ENCODE data around the gene ARID5B.
"Not testable (repeated sequence)": the region's sequence is repeated elsewhere in the genome, so short reads cannot be mapped to it uniquely, and the experiment has no call there.

ARID5B gene

GRCh38 chr10:61965703-61966395 lies 64.3 kb downstream of the ARID5B start:
- DNase-seq (ENCODE audit: low read depth), result no peak

GRCh38 chr10:61967298-61967697 lies 65.8 kb downstream of the ARID5B start:
- no peak for DNase-seq (ENCODE audit: low read depth)

- no peak for DNase-seq (ENCODE audit: low read depth)
Observed at GRCh38 chr10:61970182-61971002, 68.9 kb downstream of the ARID5B start.

GRCh38 chr10:61971003-61971325 lies 69.5 kb downstream of the ARID5B start:
- DNase-seq (ENCODE audit: low read depth), result no peak

- DNase-seq (ENCODE audit: low read depth), result no peak
Observed at GRCh38 chr10:61973169-61973568, 71.7 kb downstream of the ARID5B start.

- DNase-seq (ENCODE audit: low read depth), result no peak
Observed at GRCh38 chr10:61973906-61974305, 72.4 kb downstream of the ARID5B start.

GRCh38 chr10:61974601-61975390 lies 73.3 kb downstream of the ARID5B start:
- no peak for DNase-seq (ENCODE audit: low read depth)

- no peak for DNase-seq (ENCODE audit: low read depth)
Observed at GRCh38 chr10:61975391-61975932, 74.0 kb downstream of the ARID5B start.

GRCh38 chr10:61976951-61977721 lies 75.6 kb downstream of the ARID5B start:
- DNase-seq (ENCODE audit: low read depth), result not testable (repeated sequence)

GRCh38 chr10:61978965-61979364 lies 77.5 kb downstream of the ARID5B start:
- no peak for DNase-seq (ENCODE audit: low read depth)

- DNase-seq (ENCODE audit: low read depth), result no peak
Observed at GRCh38 chr10:61981460-61981859, 80.0 kb downstream of the ARID5B start.

GRCh38 chr10:61983255-61983654 lies 81.8 kb downstream of the ARID5B start:
- no peak for DNase-seq (ENCODE audit: low read depth)

GRCh38 chr10:61984803-61985418 lies 83.4 kb downstream of the ARID5B start:
- no peak for DNase-seq (ENCODE audit: low read depth)

GRCh38 chr10:61985715-61986114 lies 84.2 kb downstream of the ARID5B start:
- no peak for DNase-seq (ENCODE audit: low read depth)

- no peak for DNase-seq (ENCODE audit: low read depth)
Observed at GRCh38 chr10:61986382-61986781, 84.9 kb downstream of the ARID5B start.

GRCh38 chr10:61986788-61987492 lies 85.4 kb downstream of the ARID5B start:
- DNase-seq (ENCODE audit: low read depth), result no peak

GRCh38 chr10:61987537-61987936 lies 86.0 kb downstream of the ARID5B start:
- DNase-seq (ENCODE audit: low read depth), result no peak

- no peak for DNase-seq (ENCODE audit: low read depth)
Observed at GRCh38 chr10:61987951-61988379, 86.5 kb downstream of the ARID5B start.

- DNase-seq (ENCODE audit: low read depth), result no peak
Observed at GRCh38 chr10:61989995-61990760, 88.7 kb downstream of the ARID5B start.

- DNase-seq (ENCODE audit: low read depth), result no peak
Observed at GRCh38 chr10:61990761-61991135, 89.2 kb downstream of the ARID5B start.

Data from stimulated activated CD8-positive, alpha-beta memory T cell treated with anti-CD3 and anti-CD28 coated beads, Interleukin-7, amount 100 ng/mL, for 24 hours (primary cell).